BLaER1 treated with 17β-estradiol and CSF1 and Interleukin-3, amounts not matched to agents 10 nM and 100 nM (cell line): Measurements from ENCODE around the gene TRAPPC1.
A peak's percentile ranks its signal among the peaks of the same experiment; 100 is the strongest.

Experiments used
- H3K27ac ChIP-seq, 11 experiments: shearing (Covaris generic); formaldehyde crosslinking; 2 replicates each; pipeline ENCODE4 v1.8.1; 2022
- H3K27me3 ChIP-seq, 11 experiments: shearing (Covaris generic); formaldehyde crosslinking; 2 replicates each; pipeline ENCODE4 v1.8.1; 2022
- H3K36me3 ChIP-seq, 11 experiments: shearing (Covaris generic); formaldehyde crosslinking; 2 replicates each; pipeline ENCODE4 v1.8.1; 2022
- H3K4me1 ChIP-seq, 10 experiments: shearing (Covaris generic); formaldehyde crosslinking; 2 replicates each; pipeline ENCODE4 v1.8.1; 2022
- H3K4me2 ChIP-seq, 11 experiments: shearing (Covaris generic); formaldehyde crosslinking; 2 replicates each; pipeline ENCODE4 v1.8.1; 2022
- H3K4me3 ChIP-seq, 10 experiments: shearing (Covaris generic); formaldehyde crosslinking; 2 replicates each; pipeline ENCODE4 v1.8.1; 2022
- H3K9ac ChIP-seq, 11 experiments: shearing (Covaris generic); formaldehyde crosslinking; 2 replicates each; pipeline ENCODE4 v1.8.1; 2022
- H3K9me3 ChIP-seq, 11 experiments: shearing (Covaris generic); formaldehyde crosslinking; replicated peaks in 1 of 11; 2 replicates each; pipeline ENCODE4 v1.8.1; 2022
- H4K20me1 ChIP-seq, 11 experiments: shearing (Covaris generic); formaldehyde crosslinking; 2 replicates each; pipeline ENCODE4 v1.8.1; 2022
- Cebpa-rat ChIP-seq, 11 experiments: shearing (Covaris generic); IDR thresholded peaks; 2 replicates each; pipeline ENCODE4 v1.8.1; 2022

Gene TRAPPC1

DNA sequence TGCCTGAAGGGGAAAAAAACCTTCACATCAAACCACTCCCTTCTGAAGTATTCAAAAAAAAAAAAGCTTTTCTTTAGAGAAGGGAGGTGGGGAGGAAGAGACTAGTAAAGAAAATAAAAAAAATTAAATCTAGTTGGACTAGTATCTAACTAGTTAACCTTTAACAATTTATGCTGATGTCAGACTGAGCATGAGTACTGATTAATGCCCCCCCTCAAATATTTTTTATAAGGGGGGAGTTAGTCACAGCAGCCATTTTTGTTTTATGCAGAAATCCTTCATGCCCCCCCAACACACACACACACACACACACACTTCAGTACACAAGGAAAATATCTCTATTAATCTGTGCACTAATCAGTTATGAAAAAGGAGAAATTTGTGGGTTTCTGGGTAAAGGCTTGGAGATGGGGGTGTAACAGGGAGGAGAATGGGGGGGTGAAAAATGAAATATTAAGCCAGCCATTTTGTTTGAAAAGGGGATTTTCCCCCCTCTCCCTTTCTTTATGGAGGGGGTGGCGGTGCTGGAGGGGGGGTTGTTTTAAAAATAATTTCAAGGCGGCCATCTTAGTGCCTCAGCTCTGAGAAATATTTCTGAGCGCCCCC, 47.9 kb downstream of the TRAPPC1 start:
- H3K36me3 ChIP-seq: peaks cover 0 to 24% (median 5%) of the 10 kb centered on the region in 11 experiments; a peak in 11 of 22 replicates
- H3K4me3 ChIP-seq: peak overlapping the region; percentile 38 to 97 (median 57)
- H4K20me1 ChIP-seq: peaks cover 0 to 13% (median 12%) of the 10 kb centered on the region in 11 experiments; a peak in 17 of 22 replicates
- H3K9ac ChIP-seq: peak overlapping the region; percentile 75 to 96 (median 81)
- peak overlapping the region; percentile 66 to 98 (median 88); a peak in 21 of 22 replicates for H3K27ac ChIP-seq
- no peak for TF ChIP-seq Cebpa-rat (IDR thresholded peaks at IDR 0.05)
- H3K9me3 ChIP-seq: no peaks in the 10 kb centered on the region
- no peaks in the 10 kb centered on the region for H3K27me3 ChIP-seq
- H3K4me2 ChIP-seq: peak overlapping the region; percentile 63 to 95 (median 83)
- peaks cover 56 to 65% (median 59%) of the 10 kb centered on the region in 10 experiments for H3K4me1 ChIP-seq

- peaks cover 0 to 32% (median 9%) of the 10 kb centered on the region in 11 experiments; a peak in 14 of 22 replicates for H3K36me3 ChIP-seq
- peaks cover 45 to 53% (median 49%) of the 10 kb centered on the region in 10 experiments for H3K4me1 ChIP-seq
- H4K20me1 ChIP-seq: peaks cover 0 to under 1% (median 0%) of the 10 kb centered on the region in 11 experiments; a peak in 3 of 22 replicates
- no peak for TF ChIP-seq Cebpa-rat (IDR thresholded peaks at IDR 0.05)
- H3K4me2 ChIP-seq: peak overlapping the region; percentile 63 to 95 (median 83)
- no peaks in the 10 kb centered on the region for H3K9me3 ChIP-seq
- peak overlapping the region in 3 of 11 experiments; percentile 4 to 92 (median 80); a peak in 2 of 22 replicates for H3K9ac ChIP-seq
- H3K27me3 ChIP-seq: no peaks in the 10 kb centered on the region
- H3K4me3 ChIP-seq: no peak overlapping the region
- H3K27ac ChIP-seq: peak overlapping the region in 8 of 11 experiments; percentile 82 to 98 (median 92); a peak in 8 of 22 replicates
Observed at GRCh38 chr17:7882629-7883028, 49.1 kb downstream of the TRAPPC1 start.

- H3K4me2 ChIP-seq: peak overlapping the region; percentile 63 to 95 (median 83)
- H3K36me3 ChIP-seq: peaks cover 0 to 37% (median 12%) of the 10 kb centered on the region in 11 experiments; a peak in 14 of 22 replicates
- no peaks in the 10 kb centered on the region for H3K27me3 ChIP-seq
- no peak for TF ChIP-seq Cebpa-rat (IDR thresholded peaks at IDR 0.05)
- H3K9ac ChIP-seq: peak overlapping the region in 9 of 11 experiments; percentile 11 to 62 (median 43); a peak in 12 of 22 replicates
- H3K4me1 ChIP-seq: peaks cover 45 to 57% (median 50%) of the 10 kb centered on the region in 10 experiments
- peak overlapping the region in 9 of 11 experiments; percentile 4 to 98 (median 68); a peak in 13 of 22 replicates for H3K27ac ChIP-seq
- no peaks in the 10 kb centered on the region for H3K9me3 ChIP-seq
- H4K20me1 ChIP-seq: no peaks in the 10 kb centered on the region; a peak in 1 of 22 replicates
- peak overlapping the region in 4 of 10 experiments; percentile 2 to 34 (median 28); a peak in 3 of 20 replicates for H3K4me3 ChIP-seq
Observed at GRCh38 chr17:7882068-7882467, 49.7 kb downstream of the TRAPPC1 start.

GRCh38 chr17:7881276-7882054, 50.3 kb downstream of the TRAPPC1 start:
- Histone ChIP-seq H3K27ac (peak overlapping the region in 10 of 11 experiments; percentile 3 to 98 (median 63); a peak in 17 of 22 replicates), H3K4me3 (peak overlapping the region in 4 of 10 experiments; percentile 2 to 34 (median 28); a peak in 6 of 20 replicates), H3K4me1 (peaks cover 46 to 63% (median 48%) of the 10 kb centered on the region in 10 experiments), H3K36me3 (peaks cover 0 to 41% (median 12%) of the 10 kb centered on the region in 11 experiments; a peak in 14 of 22 replicates), H3K27me3 (no peaks in the 10 kb centered on the region), H3K9ac (peak overlapping the region; percentile 10 to 62 (median 41); a peak in 16 of 22 replicates), H3K9me3 (no peaks in the 10 kb centered on the region), H4K20me1 (no peaks in the 10 kb centered on the region; a peak in 1 of 22 replicates), H3K4me2 (peak overlapping the region; percentile 63 to 95 (median 83))
- TF ChIP-seq Cebpa-rat (IDR thresholded peaks at IDR 0.05): no peak
